HCT116 (cell line): ENCODE data around the gene SLC7A9. TPM values are rescaled to one million over a fixed set of nuclear protein-coding genes. Genes with fewer than 3 reads are reported as not detected.
"Not testable (repeated sequence)": the region's sequence is repeated elsewhere in the genome, so short reads cannot be mapped to it uniquely, and the experiment has no call there.

Experiments used
- ATAC-seq: fragments of 200-7000 bp; cut with Tn5 transposase; 2 replicates; pipeline ENCODE4 v1.9.1; 2020; ENCODE audit warnings: mild to moderate bottlenecking, moderate library complexity
- BruUV-seq: library from RNA; stranded (reverse); fragments of 400-500 nt; replicated peaks from 2 replicates; lab custom pipeline; 2021; lab: Mats Ljungman, UMichigan
- CTCF ChIA-PET: fragments of 300-600 bp; sonication (Branson Sonifier 250); formaldehyde crosslinking; loops from one replicate; lab custom pipeline; 2021; ENCODE audit warnings: antibody characterized with exemption; lab: Charles Lee
- POLR2A ChIA-PET: fragments of 300-600, 350-600 bp; sonication (Branson Sonifier 250); formaldehyde crosslinking; loops from one replicate; lab custom pipeline; 2021; ENCODE audit warnings: antibody characterized with exemption; lab: Charles Lee
- RAD21 ChIA-PET, 2 experiments: fragments of 300-600 bp; sonication (Branson Sonifier 250); formaldehyde crosslinking; loops; one replicate each; lab custom pipeline; 2023; ENCODE audit warnings: low total read pairs in 2 of 2; ENCODE audit not compliant: uncharacterized antibody in 2 of 2, unreplicated experiment in 2 of 2, low non-redundant PET in 1 of 2; lab: Charles Lee
- DNase-seq: peaks from one replicate; pipeline ENCODE4 v3.0.0-alpha.2; 2010; ENCODE audit warnings: low read depth, low spot score
- H2AFZ ChIP-seq: fragments of 200-600 bp; shearing (Covaris generic), sonication (generic); 2 replicates; pipeline ENCODE4 v1.6.1; 2017; ENCODE audit warnings: low read depth, mixed run types, mixed read lengths, antibody characterized with exemption, low read length; ENCODE audit not compliant: poor library complexity, severe bottlenecking
- H3K27ac ChIP-seq: 2 replicates; pipeline ENCODE4 v1.5.1; 2012; ENCODE audit warnings: low read depth, low read length
- H3K27me3 ChIP-seq: fragments of 200-600 bp; sonication (generic); 2 replicates; pipeline ENCODE4 v1.6.1; 2016; ENCODE audit warnings: mixed run types, low read length, mixed read lengths; ENCODE audit not compliant: insufficient read depth
- H3K36me3 ChIP-seq, 2 experiments: fragments of 200-500 bp in 1 of 2; fragments of 200-600 bp in 1 of 2; sonication (Bioruptor generic) in 1 of 2; sonication (generic) in 1 of 2; 2 replicates each; pipeline versions ENCODE4 v1.5.1 to v1.6.1; 2014 to 2016; ENCODE audit warnings: low read length in 2 of 2, inconsistent platforms in 1 of 2, mixed read lengths in 1 of 2, mixed run types in 1 of 2; ENCODE audit not compliant: insufficient read depth in 2 of 2, control insufficient read depth in 1 of 2
- H3K4me1 ChIP-seq, 2 experiments: fragments of 200-600 bp in 1 of 2; sonication (generic) in 1 of 2; 2 replicates each; pipeline versions ENCODE4 v1.5.1 to v1.6.1; 2012 to 2017; ENCODE audit warnings: low read length in 2 of 2, inconsistent platforms in 1 of 2, mild to moderate bottlenecking in 1 of 2, mixed read lengths in 1 of 2, mixed run types in 1 of 2, moderate library complexity in 1 of 2; ENCODE audit not compliant: insufficient read depth in 2 of 2, control insufficient read depth in 1 of 2
- H3K4me2 ChIP-seq: fragments of 200-600 bp; sonication (generic); 2 replicates; pipeline ENCODE4 v1.6.1; 2017; ENCODE audit warnings: mixed run types, low read length, mixed read lengths
- H3K4me3 ChIP-seq, 2 experiments: fragments of 200-600 bp in 1 of 2; sonication (generic) in 1 of 2; replicated peaks in 1 of 2; 2 replicates each; pipeline ENCODE4 v1.5.1; 2011 to 2016; ENCODE audit warnings: low read length in 2 of 2, control low read depth in 1 of 2, low read depth in 1 of 2, mild to moderate bottlenecking in 1 of 2, mixed read lengths in 1 of 2, mixed run types in 1 of 2
- H3K79me2 ChIP-seq: fragments of 200-600 bp; sonication (generic); 2 replicates; pipeline ENCODE4 v1.6.1; 2017; ENCODE audit warnings: mild to moderate bottlenecking, mixed run types, low read length, moderate library complexity, mixed read lengths; ENCODE audit not compliant: insufficient read depth
- H3K9ac ChIP-seq: fragments of 200-600 bp; sonication (generic); 2 replicates; pipeline ENCODE4 v1.6.1; 2016; ENCODE audit warnings: low read length, mixed read lengths
- H3K9me2 ChIP-seq: fragments of 200-600 bp; sonication (generic), shearing (Covaris generic); 2 replicates; pipeline ENCODE4 v1.6.1; 2017; ENCODE audit warnings: mixed run types, mild to moderate bottlenecking, moderate library complexity; ENCODE audit not compliant: insufficient read depth
- H3K9me3 ChIP-seq, 2 experiments: fragments of 200-500 bp in 1 of 2; fragments of 200-600 bp in 1 of 2; sonication (Bioruptor generic) in 1 of 2; sonication (generic) in 1 of 2; 2 replicates each; pipeline ENCODE4 v1.6.1; 2014 to 2017; ENCODE audit warnings: low read length in 2 of 2, mixed read lengths in 2 of 2, inconsistent platforms in 1 of 2, low read depth in 1 of 2, mild to moderate bottlenecking in 1 of 2, mixed run types in 1 of 2, moderate library complexity in 1 of 2; ENCODE audit not compliant: control insufficient read depth in 1 of 2, insufficient read depth in 1 of 2
- H4K20me1 ChIP-seq: fragments of 200-600 bp; sonication (generic), shearing (Covaris generic); 2 replicates; pipeline ENCODE4 v1.6.1; 2017; ENCODE audit warnings: mixed run types, mild to moderate bottlenecking, moderate library complexity; ENCODE audit not compliant: insufficient read depth
- CEBPB ChIP-seq: IDR thresholded peaks from 2 replicates; pipeline ENCODE4 v1.6.1; 2012; ENCODE audit warnings: low read depth
- CTCF ChIP-seq, 3 experiments: fragments of 200-600 bp in 1 of 3; sonication (generic) in 1 of 3; IDR thresholded peaks in 2 of 3; conservative IDR thresholded peaks in 1 of 3; 2 replicates each; pipeline ENCODE4 v1.5.1; 2012 to 2017; ENCODE audit warnings: low read depth in 2 of 3, low read length in 2 of 3, antibody characterized with exemption in 1 of 3, borderline replicate concordance in 1 of 3, control low read depth in 1 of 3, mild to moderate bottlenecking in 1 of 3, mixed read lengths in 1 of 3, mixed run types in 1 of 3, moderate library complexity in 1 of 3; ENCODE audit not compliant: insufficient read depth in 1 of 3
- JUND ChIP-seq: IDR thresholded peaks from 2 replicates; pipeline ENCODE4 v1.6.1; 2012
- REST ChIP-seq: IDR thresholded peaks from 2 replicates; pipeline ENCODE4 v1.6.1; 2012; ENCODE audit warnings: low read depth
- SP1 ChIP-seq: IDR thresholded peaks from 2 replicates; pipeline ENCODE4 v1.6.1; 2012; ENCODE audit warnings: low read depth
- SRF ChIP-seq: IDR thresholded peaks from 2 replicates; pipeline ENCODE4 v1.6.1; 2012; ENCODE audit warnings: low read depth
- YY1 ChIP-seq: IDR thresholded peaks from 2 replicates; pipeline ENCODE4 v1.6.1; 2011; ENCODE audit warnings: low read length, low read depth, moderate library complexity, mild to moderate bottlenecking; ENCODE audit not compliant: insufficient replicate concordance; ENCODE audit errors: extremely low read depth
- ZNF274 ChIP-seq: fragments of 200-500 bp; sonication (Bioruptor generic); IDR thresholded peaks from 2 replicates; pipeline ENCODE4 v1.6.1; 2014; ENCODE audit warnings: mild to moderate bottlenecking, low read depth, low read length, inconsistent platforms
- intact Hi-C: fragments of 100-400 bp; cut with micrococcal nuclease; formaldehyde crosslinking; loops from 2 replicates; pipeline ENCODE4 v1.10.0; 2022
- total RNA-seq: library from RNA; stranded (reverse); gene quantifications from one replicate; pipeline ENCODE4 v1.2.1, GENCODE V29; 2021; ENCODE audit not compliant: unreplicated experiment
- TF ChIP-seq, protein P1 (sequence below): IDR thresholded peaks from 2 replicates; pipeline ENCODE4 v1.6.1; 2012

Gene SLC7A9
- total RNA-seq, 1 experiment from 2014 or later, result 0.42 TPM

DNA sequence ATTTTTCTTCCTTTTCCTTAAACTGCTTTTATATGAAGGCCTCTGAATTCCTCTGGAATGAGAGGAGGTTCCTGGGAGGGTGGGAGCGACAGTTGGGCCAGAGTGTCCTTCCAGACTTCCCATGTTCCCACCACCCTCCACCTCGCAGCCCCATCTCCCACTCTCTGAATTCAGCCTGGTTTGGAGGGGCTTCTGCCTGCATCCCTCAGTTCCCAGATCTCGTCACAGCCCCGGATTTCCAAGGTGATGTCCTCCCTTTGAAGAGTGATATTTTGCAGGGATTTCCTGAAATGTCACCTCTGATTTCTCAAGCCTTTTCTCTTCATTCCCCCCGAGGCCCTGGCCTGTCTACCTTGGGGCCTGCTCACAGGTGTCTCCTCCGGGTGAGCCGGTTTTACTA, 16.7 kb upstream of the SLC7A9 start:
- ChIA-PET POLR2A (no interaction called here), RAD21 (no interaction called here), CTCF (no interaction called here)
- Histone ChIP-seq H3K9ac (no peak overlapping the region), H3K9me3 (no peaks in the 10 kb centered on the region), H2AFZ (no peak overlapping the region), H3K4me3 (no peak overlapping the region), H3K27me3 (no peaks in the 10 kb centered on the region), H3K4me2 (no peak overlapping the region), H3K79me2 (no peaks in the 10 kb centered on the region), H3K36me3 (no peaks in the 10 kb centered on the region), H4K20me1 (no peaks in the 10 kb centered on the region), H3K27ac (no peak overlapping the region), H3K9me2 (no peaks in the 10 kb centered on the region), H3K4me1 (no peaks in the 10 kb centered on the region)
- no peak for ATAC-seq
- no peak for DNase-seq
- no TSS peak for BruUV-seq
- intact Hi-C loops, result no loop called here
- TF ChIP-seq, protein P1, sequence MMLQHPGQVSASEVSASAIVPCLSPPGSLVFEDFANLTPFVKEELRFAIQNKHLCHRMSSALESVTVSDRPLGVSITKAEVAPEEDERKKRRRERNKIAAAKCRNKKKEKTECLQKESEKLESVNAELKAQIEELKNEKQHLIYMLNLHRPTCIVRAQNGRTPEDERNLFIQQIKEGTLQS, result no peak
- TF ChIP-seq REST (no peak), CTCF (IDR thresholded peaks at IDR 0.05 in 2 of 3, conservative IDR thresholded peaks at IDR 0.05 in 1 of 3; ENCODE audit: borderline replicate concordance in 1 of 3, insufficient read depth in 1 of 3, low read depth in 2 of 3, low read length in 2 of 3) (no peak), SP1 (no peak), SRF (no peak), YY1 (no peak), ZNF274 (no peak), CEBPB (no peak), JUND (no peak)

GRCh38 chr19:32885255-32885654, 15.7 kb upstream of the SLC7A9 start:
- H3K4me2 ChIP-seq, H3K4me3 ChIP-seq, BruUV-seq, H2AFZ ChIP-seq, RAD21 ChIA-PET, H3K27ac ChIP-seq, H3K4me1 ChIP-seq, H3K9me3 ChIP-seq, H3K27me3 ChIP-seq, H3K9ac ChIP-seq, intact Hi-C loops, DNase-seq, H4K20me1 ChIP-seq, POLR2A ChIA-PET, H3K9me2 ChIP-seq, H3K79me2 ChIP-seq, CTCF ChIA-PET, ATAC-seq, H3K36me3 ChIP-seq: not testable (repeated sequence)
